Osteoblast (primary cell): Measurements from ENCODE around the gene COPRS. TPM values are rescaled to one million over a fixed set of nuclear protein-coding genes. Genes with fewer than 3 reads are reported as not detected.

Experiments used
- DNase-seq: peaks from one replicate; pipeline ENCODE4 v3.0.0; 2011; ENCODE audit warnings: low spot score, mixed read lengths; ENCODE audit not compliant: insufficient read length; ENCODE audit errors: missing footprints
- H2AFZ ChIP-seq: 2 replicates; pipeline ENCODE4 v1.6.0; 2011; ENCODE audit warnings: mild to moderate bottlenecking, low read length
- H3K27ac ChIP-seq: 2 replicates; pipeline ENCODE4 v1.5.1; 2011; ENCODE audit warnings: mild to moderate bottlenecking, low read depth, low read length, moderate library complexity
- H3K27me3 ChIP-seq: 2 replicates; pipeline ENCODE4 v1.6.0; 2012; ENCODE audit warnings: mild to moderate bottlenecking, control low read depth, inconsistent platforms, low read length, moderate library complexity; ENCODE audit not compliant: insufficient read depth
- H3K36me3 ChIP-seq: 2 replicates; pipeline ENCODE4 v1.5.1; 2011; ENCODE audit warnings: mild to moderate bottlenecking, low read length, control low read depth, moderate library complexity; ENCODE audit not compliant: insufficient read depth
- H3K4me1 ChIP-seq: 2 replicates; pipeline ENCODE4 v1.5.1; 2011; ENCODE audit warnings: mild to moderate bottlenecking, low read length, control low read depth, moderate library complexity; ENCODE audit not compliant: insufficient read depth
- H3K4me2 ChIP-seq: 2 replicates; pipeline ENCODE4 v1.6.0; 2011; ENCODE audit warnings: mild to moderate bottlenecking, low read length; ENCODE audit not compliant: insufficient read depth
- H3K4me3 ChIP-seq: fragments of 200-600 bp; sonication (generic); 3 replicates; pipeline ENCODE4 v1.5.1; 2012; ENCODE audit warnings: mild to moderate bottlenecking, low read length, inconsistent platforms; ENCODE audit not compliant: insufficient read depth
- H3K79me2 ChIP-seq: 2 replicates; pipeline ENCODE4 v1.6.0; 2012; ENCODE audit warnings: mild to moderate bottlenecking, low read length, control low read depth, inconsistent platforms; ENCODE audit not compliant: insufficient read depth
- H3K9me3 ChIP-seq: 2 replicates; pipeline ENCODE4 v1.5.1; 2011; ENCODE audit warnings: low read depth, low read length, control low read depth
- H4K20me1 ChIP-seq: 2 replicates; pipeline ENCODE4 v1.6.0; 2012; ENCODE audit warnings: mild to moderate bottlenecking, low read length, control low read depth; ENCODE audit not compliant: insufficient read depth
- CTCF ChIP-seq: IDR thresholded peaks from 2 replicates; pipeline ENCODE4 v1.5.1; 2011; ENCODE audit warnings: mild to moderate bottlenecking, low read depth, low read length, moderate library complexity; ENCODE audit errors: extremely low read depth
- total RNA-seq: library from RNA; depleted of rRNA; stranded (reverse); fragments of >200 nt; gene quantifications from 2 replicates; pipeline ENCODE4 v1.2.3, GENCODE V29; 2012

Gene COPRS
- total RNA-seq, 1 donor, result 106 TPM

GRCh38 chr17:31875081-31875480 is 16.0 kb upstream of the COPRS start:
- H3K36me3 ChIP-seq, result peaks cover 86% of the 10 kb centered on the region
- H3K4me2 ChIP-seq, result no peak overlapping the region

GRCh38 chr17:31869797-31870568 is 10.9 kb upstream of the COPRS start:
- Histone ChIP-seq H4K20me1 (peaks cover 3% of the 10 kb centered on the region), H3K4me2 (no peak overlapping the region), H3K9me3 (no peaks in the 10 kb centered on the region), H3K4me1 (no peaks in the 10 kb centered on the region), H3K27me3 (no peaks in the 10 kb centered on the region), H3K4me3 (no peak overlapping the region), H3K79me2 (no peaks in the 10 kb centered on the region), H3K27ac (peak overlapping the region; percentile 15), H2AFZ (no peak overlapping the region), H3K36me3 (peaks cover 81% of the 10 kb centered on the region)
- no peak for TF ChIP-seq CTCF
- no peak for DNase-seq

More at GRCh38 chr17:31875081-31875480, 16.0 kb upstream of the COPRS start:
- no peaks in the 10 kb centered on the region for H3K9me3 ChIP-seq
- peaks cover 18% of the 10 kb centered on the region for H3K4me1 ChIP-seq
- H3K4me3 ChIP-seq, result no peak overlapping the region
- TF ChIP-seq CTCF, result no peak
- no peak overlapping the region for H2AFZ ChIP-seq
- H4K20me1 ChIP-seq, result peaks cover 3% of the 10 kb centered on the region
- no peak for DNase-seq
- no peak overlapping the region for H3K27ac ChIP-seq
- H3K27me3 ChIP-seq, result no peaks in the 10 kb centered on the region
- peaks cover 2% of the 10 kb centered on the region for H3K79me2 ChIP-seq

- Histone ChIP-seq H3K27me3 (no peaks in the 10 kb centered on the region), H3K4me2 (no peak overlapping the region), H3K4me3 (no peak overlapping the region), H3K36me3 (peaks cover 83% of the 10 kb centered on the region), H3K9me3 (no peaks in the 10 kb centered on the region), H2AFZ (no peak overlapping the region), H3K79me2 (no peaks in the 10 kb centered on the region), H4K20me1 (peaks cover 3% of the 10 kb centered on the region), H3K4me1 (no peaks in the 10 kb centered on the region), H3K27ac (no peak overlapping the region)
- DNase-seq, result no peak
- TF ChIP-seq CTCF, result no peak
These were observed 10.0 kb upstream of the COPRS start for GRCh38 chr17:31869031-31869430.

- H2AFZ ChIP-seq, result no peak overlapping the region
- TF ChIP-seq CTCF, result no peak
- peak; percentile 54 for DNase-seq
- H3K79me2 ChIP-seq, result peaks cover 34% of the 10 kb centered on the region
- peaks cover 23% of the 10 kb centered on the region for H3K4me1 ChIP-seq
- H3K36me3 ChIP-seq, result peaks cover 33% of the 10 kb centered on the region
- H3K4me3 ChIP-seq, result peak overlapping the region; percentile 92
- no peaks in the 10 kb centered on the region for H3K9me3 ChIP-seq
- peak overlapping the region; percentile 32 for H3K27ac ChIP-seq
- H3K4me2 ChIP-seq, result peak overlapping the region; percentile 96
- H4K20me1 ChIP-seq, result peaks cover 23% of the 10 kb centered on the region
- no peaks in the 10 kb centered on the region for H3K27me3 ChIP-seq
These were observed 504 bp upstream of the COPRS start for GRCh38 chr17:31859487-31860008.
